Cardiac atrium fibroblast (primary cell): ENCODE results near the gene PAH. TPM values are rescaled to one million over a fixed set of nuclear protein-coding genes. Genes with fewer than 3 reads are reported as not detected.

Experiments
- total RNA-seq: library from RNA; depleted of rRNA; stranded (reverse); fragments of >200 nt; gene quantifications from 2 replicates; pipeline ENCODE4 v1.2.3, GENCODE V29; 2015

Gene PAH
- total RNA-seq = not detected in 2 replicates

GRCh38 chr12:102917026-102917787 lies at the start of gene PAH:
Gene PAH (minus strand): TSS chr12:102917244. CDS start chr12:102917130, 114 bp downstream.

GRCh38 chr12:102957339-102958050 lies 40.5 kb upstream of the PAH start, which contains the start of gene ASCL1:
Gene ASCL1 (plus strand): TSS chr12:102957674. CDS start chr12:102958245, 571 bp downstream.

Other genes with a start within 250 kb of the PAH start
- gene ASCL1, start 40.4 kb upstream of the PAH start, total RNA-seq = not detected in 2 replicates